GM19023 (cell line): ENCODE measurements around the gene AP1S3.
A peak's percentile ranks its signal among the peaks of the same experiment; 100 is the strongest.
"Not testable (repeated sequence)": the region's sequence is repeated elsewhere in the genome, so short reads cannot be mapped to it uniquely, and the experiment has no call there.

Source experiments
- ATAC-seq: cut with Tn5 transposase; IDR thresholded peaks from one replicate; pipeline ENCODE4 v1.9.1; 2021; ENCODE audit warnings: mild to moderate bottlenecking, moderate library complexity; ENCODE audit not compliant: unreplicated experiment

AP1S3 gene

GRCh38 chr2:223805008-223805407, 32.4 kb downstream of the AP1S3 start:
- no peak for ATAC-seq

DNA sequence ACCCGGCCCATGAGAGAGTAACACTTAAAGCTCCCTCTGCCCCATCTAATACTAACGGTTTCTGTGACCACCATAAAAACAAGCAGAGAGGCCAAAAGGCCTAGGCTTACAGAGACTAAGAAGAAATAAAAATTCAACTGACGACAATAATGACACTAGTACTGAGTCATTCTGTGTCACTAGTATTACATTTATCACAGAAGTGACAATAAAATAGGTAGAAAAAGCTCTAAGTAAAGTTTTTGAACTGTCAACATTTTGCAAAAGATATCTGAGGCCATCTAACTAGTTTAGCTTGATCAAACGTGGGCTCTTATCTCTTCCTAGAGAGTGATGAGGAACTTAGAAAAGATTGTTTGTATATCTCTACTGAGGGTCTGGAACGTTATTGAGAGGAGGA, 35.6 kb downstream of the AP1S3 start:
- ATAC-seq: no peak

GRCh38 chr2:223800908-223801307, 36.5 kb downstream of the AP1S3 start:
- ATAC-seq: no peak

GRCh38 chr2:223797811-223798721, 39.3 kb downstream of the AP1S3 start:
- peak; percentile 97 for ATAC-seq

DNA sequence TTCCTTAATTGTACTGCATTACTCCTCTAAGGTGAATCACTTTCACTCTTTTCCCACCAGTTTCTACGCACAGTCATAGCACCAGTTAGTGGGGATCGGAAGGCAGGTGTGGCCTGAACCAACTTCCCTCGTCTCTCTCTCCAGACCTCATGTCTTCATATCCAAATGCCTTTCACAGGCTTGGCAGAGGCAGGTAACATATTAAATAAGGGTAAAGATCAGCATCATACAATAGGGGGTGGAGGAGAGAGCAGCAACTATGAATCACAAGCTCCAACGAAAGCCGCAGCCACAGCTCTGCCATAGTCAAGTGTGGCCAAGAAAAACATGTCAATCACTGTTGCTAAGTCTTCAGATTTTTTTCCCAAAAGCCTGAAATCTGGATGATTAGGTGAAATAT, 40.3 kb downstream of the AP1S3 start:
- ATAC-seq: no peak

DNA sequence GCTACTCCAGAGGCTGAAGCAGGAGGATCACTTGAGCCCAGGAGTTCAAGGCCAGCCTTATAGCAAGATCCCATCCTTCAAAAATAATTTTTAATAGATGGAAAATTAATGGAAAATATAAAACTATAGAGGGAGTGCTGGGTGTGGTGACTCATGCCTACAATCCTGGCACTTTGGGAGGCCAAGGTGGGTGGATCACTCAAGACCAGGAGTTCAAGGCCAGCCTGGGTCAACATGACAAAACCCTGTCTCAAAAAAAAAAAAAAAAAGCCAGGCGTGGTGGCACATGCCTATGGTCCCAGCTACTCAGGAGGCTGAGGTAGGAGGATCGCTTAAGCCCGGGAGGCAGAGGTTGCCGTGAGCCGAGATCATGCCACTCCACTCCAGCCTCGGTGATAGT, 48.0 kb downstream of the AP1S3 start:
- no peak for ATAC-seq

GRCh38 chr2:223788826-223789225, 48.6 kb downstream of the AP1S3 start:
- ATAC-seq: no peak

DNA sequence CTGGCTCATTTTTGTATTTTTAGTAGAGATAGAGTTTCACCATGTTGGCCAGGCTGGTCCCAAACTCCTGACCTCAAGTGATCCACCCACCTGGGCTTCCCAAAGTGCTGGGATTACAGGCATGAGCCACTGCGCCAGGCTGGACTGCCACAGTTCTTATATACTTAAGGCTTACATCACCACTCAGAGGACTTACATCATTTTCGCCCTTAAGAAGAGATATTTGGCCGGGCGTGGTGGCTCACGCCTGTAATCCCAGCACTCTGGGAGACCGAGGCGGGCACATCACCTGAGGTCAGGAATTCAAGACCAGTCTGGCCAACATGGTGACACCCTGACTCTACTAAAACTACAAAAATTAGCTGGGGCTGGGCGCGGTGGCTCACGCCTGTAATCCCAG, 49.3 kb downstream of the AP1S3 start:
- ATAC-seq: not testable (repeated sequence)

- ATAC-seq: peak; percentile 49
Observed at GRCh38 chr2:223787358-223787757, 50.0 kb downstream of the AP1S3 start.

- ATAC-seq: peak; percentile 59
Observed at GRCh38 chr2:223786943-223787342, 50.4 kb downstream of the AP1S3 start.

- no peak for ATAC-seq
Observed at GRCh38 chr2:223786236-223786635, 51.1 kb downstream of the AP1S3 start.

GRCh38 chr2:223784221-223784772, 53.1 kb downstream of the AP1S3 start:
- ATAC-seq: no peak

DNA sequence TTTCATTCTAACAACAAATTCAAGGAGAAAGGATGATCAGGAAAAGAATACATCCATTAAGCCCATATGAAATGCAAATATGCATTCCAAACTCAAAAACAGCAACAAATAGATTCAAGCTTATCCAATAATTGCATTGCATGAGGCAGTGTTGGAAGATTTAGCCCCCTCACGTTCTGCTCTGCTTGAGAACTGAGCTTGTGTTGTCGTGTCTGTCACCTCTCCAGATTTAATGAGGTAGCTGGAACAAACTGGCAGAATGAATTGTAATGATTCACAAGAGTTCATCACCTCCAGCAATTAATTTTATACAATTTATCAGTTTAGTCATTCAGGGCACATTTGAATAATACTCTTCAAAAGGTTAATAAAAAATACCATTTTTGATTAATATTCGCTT, 54.8 kb downstream of the AP1S3 start:
- ATAC-seq: no peak

DNA sequence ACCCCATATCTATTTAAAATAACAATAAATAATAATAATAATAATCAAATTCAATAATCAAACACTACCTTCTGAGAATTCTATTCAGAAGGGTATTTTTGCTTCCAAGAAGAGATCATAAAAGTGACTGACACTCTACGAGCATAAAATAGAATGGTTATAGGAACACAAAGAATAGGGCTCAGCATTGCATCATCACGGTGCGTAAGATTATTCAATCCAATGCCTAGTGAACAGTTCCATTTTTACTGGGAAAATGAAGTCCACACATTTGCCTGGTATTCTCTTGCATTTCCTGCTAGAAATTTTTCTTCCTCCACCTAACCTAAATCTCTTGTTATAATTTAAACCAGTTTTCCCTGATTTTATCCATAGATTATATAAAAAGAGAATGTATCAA, 55.8 kb downstream of the AP1S3 start:
- no peak for ATAC-seq

- no peak for ATAC-seq
Observed at GRCh38 chr2:223779877-223780276, 57.5 kb downstream of the AP1S3 start.

DNA sequence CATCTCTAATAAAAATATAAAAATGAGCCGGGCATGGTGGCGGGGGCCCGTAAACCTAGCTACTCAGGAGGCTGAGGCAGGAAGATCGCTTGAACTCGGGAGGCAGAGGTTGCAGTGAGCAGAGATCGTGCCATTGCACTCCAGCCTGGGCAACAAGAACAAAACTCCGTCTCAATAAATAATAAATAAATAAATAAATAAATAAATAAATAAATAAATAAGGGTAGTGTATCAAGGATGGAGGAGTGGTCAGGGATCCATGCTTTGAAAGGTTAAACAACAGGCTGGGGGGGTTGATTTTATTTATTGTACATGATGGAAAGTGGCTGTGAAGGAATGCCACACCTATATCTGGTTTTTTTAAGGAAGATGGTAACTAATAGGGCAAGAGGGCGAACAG, 63.2 kb downstream of the AP1S3 start:
- ATAC-seq: no peak

DNA sequence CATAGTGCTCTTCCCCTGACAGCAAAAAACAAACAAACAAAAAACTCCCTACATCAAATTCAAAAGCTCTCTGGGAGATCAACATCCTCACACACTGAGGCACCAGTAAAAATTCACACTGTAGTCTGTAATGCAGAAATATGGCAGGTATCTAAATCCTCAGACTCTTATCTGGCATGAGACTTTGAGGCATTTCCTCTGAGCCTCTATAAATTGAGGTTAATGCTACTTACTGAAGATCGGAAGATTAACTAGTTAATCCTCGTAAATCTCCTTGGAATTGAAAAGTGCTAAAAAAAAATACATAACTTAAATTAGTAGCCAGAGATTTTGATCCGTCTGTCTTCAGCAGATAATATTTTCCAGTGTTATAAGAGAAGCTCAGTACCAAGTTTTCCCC, 65.0 kb downstream of the AP1S3 start:
- no peak for ATAC-seq

DNA sequence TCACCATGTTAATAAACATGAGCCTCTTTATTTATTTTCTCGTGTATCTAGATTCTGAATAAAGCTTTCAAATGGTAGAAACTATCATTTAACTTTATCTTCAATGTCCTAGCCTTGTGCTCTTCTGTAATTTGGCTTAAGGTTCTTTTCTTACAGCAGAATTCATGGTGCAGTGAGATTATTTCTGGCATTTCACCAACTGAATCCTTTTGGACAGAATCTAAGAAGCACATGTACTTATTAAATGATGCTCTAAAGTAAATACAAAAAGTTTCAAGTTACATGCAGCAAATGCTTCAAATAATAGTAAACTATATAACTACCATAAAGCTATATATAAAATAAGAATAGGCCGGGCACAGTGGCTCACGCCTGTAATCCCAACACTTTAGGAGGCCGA, 65.9 kb downstream of the AP1S3 start:
- ATAC-seq: no peak

DNA sequence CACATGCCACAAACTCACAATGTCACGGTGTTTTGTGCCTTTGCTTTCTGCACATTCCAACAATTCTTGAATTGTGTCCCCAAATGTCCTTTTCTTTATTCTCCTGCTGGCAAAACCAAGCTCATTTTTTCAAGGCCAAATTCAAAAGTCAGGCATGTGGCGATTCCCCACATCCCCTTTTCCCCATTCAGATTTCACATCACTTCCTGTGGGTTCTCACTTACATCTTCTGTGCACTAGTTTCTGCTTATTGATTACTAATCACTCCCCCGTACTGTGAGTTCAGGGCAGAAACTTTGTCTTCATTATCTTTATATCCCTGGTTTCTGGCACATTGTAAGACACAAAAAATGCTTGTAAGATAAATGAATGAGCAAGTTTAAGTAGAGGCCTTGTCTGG, 69.2 kb downstream of the AP1S3 start:
- ATAC-seq: no peak

DNA sequence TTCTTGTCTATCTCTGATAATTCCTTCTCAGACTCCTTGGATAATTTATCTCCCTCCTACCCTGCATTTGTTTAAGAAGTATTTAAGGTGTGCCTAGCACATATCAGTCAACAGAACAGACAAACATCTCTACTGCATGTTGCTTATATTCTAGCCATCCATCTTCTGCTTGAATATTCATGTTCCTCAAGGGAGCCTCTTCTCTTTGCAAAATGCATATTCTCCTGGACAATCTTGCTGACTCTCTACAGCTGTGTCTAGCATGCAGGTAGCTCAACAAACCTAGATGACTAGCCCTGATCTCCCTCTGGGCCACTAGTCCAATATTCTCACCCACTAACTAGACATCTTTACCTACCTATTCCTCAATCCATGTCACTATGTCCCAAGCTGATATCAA, 70.0 kb downstream of the AP1S3 start:
- ATAC-seq: no peak

DNA sequence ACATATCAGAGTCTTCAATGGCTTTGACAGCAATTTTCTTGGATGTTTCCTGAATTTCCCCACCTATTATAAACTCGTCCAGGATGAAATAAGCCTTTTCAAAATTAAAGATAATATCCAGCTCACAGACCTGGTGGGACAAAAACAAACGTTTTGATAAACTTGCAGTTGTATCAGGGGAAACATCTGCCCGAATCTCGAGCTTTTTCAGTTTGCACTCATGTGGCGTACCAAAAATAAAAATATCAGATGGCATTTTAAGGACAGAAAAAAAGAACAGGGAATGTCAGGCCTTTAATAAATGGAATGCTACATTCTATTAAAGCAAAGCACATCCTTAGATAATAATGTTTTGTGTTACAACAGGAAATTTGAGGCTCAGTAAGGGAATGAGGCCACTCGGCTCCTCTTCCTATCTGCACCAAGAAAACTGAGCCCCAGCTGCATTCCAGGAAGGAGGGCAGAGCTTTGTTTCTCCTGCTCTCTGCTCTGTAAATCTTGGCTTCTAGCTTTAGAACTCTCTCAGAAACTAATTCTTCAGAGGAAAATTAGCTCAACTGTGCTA, 72.1 kb downstream of the AP1S3 start:
- ATAC-seq: no peak

GRCh38 chr2:223764796-223765195, 72.6 kb downstream of the AP1S3 start:
- ATAC-seq: no peak
